Measurements from ENCODE around the gene ACTL7A.

DNA sequence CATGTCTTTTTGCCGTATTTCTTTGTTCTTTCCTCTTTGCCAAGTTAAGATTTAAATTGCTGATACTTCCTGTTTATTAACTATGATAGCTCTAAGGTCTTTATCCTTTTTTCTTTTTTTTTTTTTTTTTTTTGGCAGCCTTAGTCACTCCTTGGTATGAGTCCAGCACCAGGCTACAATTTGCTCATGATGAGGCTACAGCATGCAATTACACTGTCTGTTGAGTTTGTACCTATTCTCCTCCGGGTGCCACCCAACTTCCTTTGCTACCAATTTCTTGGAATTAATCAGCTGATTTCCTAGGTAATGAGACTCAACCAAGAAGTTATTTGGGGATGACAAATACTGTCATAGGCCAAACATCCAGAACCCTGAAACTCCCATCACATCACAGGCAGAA lies 31.8 kb upstream of the ACTL7A start:
- TF ChIP-seq, protein P1, sequence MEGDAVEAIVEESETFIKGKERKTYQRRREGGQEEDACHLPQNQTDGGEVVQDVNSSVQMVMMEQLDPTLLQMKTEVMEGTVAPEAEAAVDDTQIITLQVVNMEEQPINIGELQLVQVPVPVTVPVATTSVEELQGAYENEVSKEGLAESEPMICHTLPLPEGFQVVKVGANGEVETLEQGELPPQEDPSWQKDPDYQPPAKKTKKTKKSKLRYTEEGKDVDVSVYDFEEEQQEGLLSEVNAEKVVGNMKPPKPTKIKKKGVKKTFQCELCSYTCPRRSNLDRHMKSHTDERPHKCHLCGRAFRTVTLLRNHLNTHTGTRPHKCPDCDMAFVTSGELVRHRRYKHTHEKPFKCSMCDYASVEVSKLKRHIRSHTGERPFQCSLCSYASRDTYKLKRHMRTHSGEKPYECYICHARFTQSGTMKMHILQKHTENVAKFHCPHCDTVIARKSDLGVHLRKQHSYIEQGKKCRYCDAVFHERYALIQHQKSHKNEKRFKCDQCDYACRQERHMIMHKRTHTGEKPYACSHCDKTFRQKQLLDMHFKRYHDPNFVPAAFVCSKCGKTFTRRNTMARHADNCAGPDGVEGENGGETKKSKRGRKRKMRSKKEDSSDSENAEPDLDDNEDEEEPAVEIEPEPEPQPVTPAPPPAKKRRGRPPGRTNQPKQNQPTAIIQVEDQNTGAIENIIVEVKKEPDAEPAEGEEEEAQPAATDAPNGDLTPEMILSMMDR (IDR thresholded peaks at IDR 0.05), result no peak
- TF ChIP-seq POLR2A (IDR thresholded peaks at IDR 0.05), result no peak
